Fibroblast of mammary gland (primary cell): ENCODE measurements around the gene MYL11.

Experiments
- DNase-seq: peaks from one replicate; pipeline ENCODE4 v3.0.0-alpha.2; 2010; ENCODE audit warnings: low read depth
- H3K4me3 ChIP-seq: 2 replicates; pipeline ENCODE4 v1.5.1; 2011; ENCODE audit warnings: low read depth, mild to moderate bottlenecking, low read length, moderate library complexity; ENCODE audit not compliant: control insufficient read depth
- CTCF ChIP-seq: conservative IDR thresholded peaks from 2 replicates; pipeline ENCODE4 v1.5.1; 2011; ENCODE audit warnings: low read depth, low read length, inconsistent platforms; ENCODE audit not compliant: control insufficient read depth, insufficient read depth

Gene MYL11

GRCh38 chr16:30356401-30357084, 18.1 kb upstream of the MYL11 start:
- TF ChIP-seq CTCF, result no peak
- no peak overlapping the region for H3K4me3 ChIP-seq
- DNase-seq, result no peak

- no peak overlapping the region for H3K4me3 ChIP-seq
- TF ChIP-seq CTCF, result no peak
- DNase-seq, result peak; percentile 17
Measured at GRCh38 chr16:30357085-30357714, 17.4 kb upstream of the MYL11 start.

- no peak for TF ChIP-seq CTCF
- DNase-seq, result no peak
- H3K4me3 ChIP-seq, result no peak overlapping the region
Measured at GRCh38 chr16:30357715-30358576, 16.7 kb upstream of the MYL11 start.

- DNase-seq, result no peak
- TF ChIP-seq CTCF, result no peak
- H3K4me3 ChIP-seq, result no peak overlapping the region
Measured at GRCh38 chr16:30358577-30358936, 16.0 kb upstream of the MYL11 start.

GRCh38 chr16:30358990-30359870, 15.4 kb upstream of the MYL11 start:
- DNase-seq, result no peak
- no peak for TF ChIP-seq CTCF
- no peak overlapping the region for H3K4me3 ChIP-seq

- no peak for TF ChIP-seq CTCF
- no peak for DNase-seq
- no peak overlapping the region for H3K4me3 ChIP-seq
Measured at GRCh38 chr16:30359871-30360170, 14.8 kb upstream of the MYL11 start.
